Activated T-cell treated with anti-CD3 and anti-CD28 coated beads, Interleukin-2, amount 50 U/mL, for 24 hours (primary cell): Measurements from ENCODE around the gene OR1D2.

Experiments
- DNase-seq: peaks from one replicate; pipeline ENCODE4 v3.0.0-alpha.2; 2020
- H3K27ac Mint-ChIP-seq: 2 replicates; pipeline ENCODE4 v1.8.0; 2020; ENCODE audit warnings: mild to moderate bottlenecking, mixed read lengths
- H3K27me3 Mint-ChIP-seq: 2 replicates; pipeline ENCODE4 v1.8.0; 2020; ENCODE audit warnings: mixed read lengths
- H3K36me3 Mint-ChIP-seq: 2 replicates; pipeline ENCODE4 v1.8.0; 2020; ENCODE audit warnings: low read depth, mixed read lengths
- H3K4me1 Mint-ChIP-seq: 2 replicates; pipeline ENCODE4 v1.8.0; 2020; ENCODE audit warnings: low read depth, mixed read lengths
- H3K4me3 Mint-ChIP-seq: 2 replicates; pipeline ENCODE4 v1.8.0; 2020; ENCODE audit warnings: mild to moderate bottlenecking, moderate library complexity, mixed read lengths
- H3K9me3 Mint-ChIP-seq: 2 replicates; pipeline ENCODE4 v1.8.0; 2020; ENCODE audit warnings: mixed read lengths

Gene OR1D2

DNA sequence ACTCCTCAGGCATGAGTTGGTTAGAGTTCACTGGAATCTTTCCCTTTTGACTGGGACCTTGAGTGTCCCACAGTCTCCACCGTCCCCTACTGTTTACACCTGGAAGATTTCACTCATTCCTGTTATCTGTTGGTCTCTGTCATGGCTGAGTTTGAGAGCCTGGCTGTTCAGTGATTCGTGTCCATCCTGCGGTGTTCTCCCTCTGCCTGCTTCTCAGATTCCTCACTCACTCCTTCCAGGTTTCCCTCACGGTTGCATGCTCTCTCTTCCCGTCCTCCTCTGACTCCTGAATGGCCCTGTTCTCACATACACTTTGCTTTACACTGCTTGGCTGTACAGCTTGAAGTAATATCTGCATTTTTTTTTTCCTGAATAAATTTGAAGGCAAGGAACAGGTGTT lies 65.3 kb downstream of the OR1D2 start:
- no peak for DNase-seq
- Mint-ChIP-seq H3K27ac (no peak overlapping the region), H3K4me3 (no peak overlapping the region), H3K9me3 (peaks cover 12% of the 10 kb centered on the region), H3K27me3 (peaks cover 4% of the 10 kb centered on the region), H3K36me3 (no peaks in the 10 kb centered on the region), H3K4me1 (peaks cover 5% of the 10 kb centered on the region)
